Measurements from ENCODE around the gene ODC1.

- TF ChIP-seq CREB1 (IDR thresholded peaks at IDR 0.05; ENCODE audit: low read depth) (no peak), RAD21 (IDR thresholded peaks at IDR 0.05; ENCODE audit: low read depth) (no peak), EP300 (IDR thresholded peaks at IDR 0.05; ENCODE audit: borderline replicate concordance) (no peak), TAF1 (IDR thresholded peaks at IDR 0.05; ENCODE audit: low read depth) (no peak), TCF12 (IDR thresholded peaks at IDR 0.05; ENCODE audit: low read depth) (no peak), ZBTB7A (IDR thresholded peaks at IDR 0.05; ENCODE audit: low read depth) (no peak), TEAD4 (IDR thresholded peaks at IDR 0.05) (no peak), MAX (IDR thresholded peaks at IDR 0.05) (no peak), YY1 (IDR thresholded peaks at IDR 0.05; ENCODE audit: low read depth) (no peak), FOXM1 (IDR thresholded peaks at IDR 0.05; ENCODE audit: borderline replicate concordance, low read depth) (no peak)
Measured at GRCh38 chr2:10410001-10410822, 37.9 kb downstream of the ODC1 start.

Data from Ishikawa (cell line).